ENCODE results near the gene HHIP. TPM values are rescaled to one million over a fixed set of nuclear protein-coding genes. Genes with fewer than 3 reads are reported as not detected.

The HHIP gene
- total RNA-seq, 1 experiment from 2014 or later = not detected

- Histone ChIP-seq H3K9me2 (ENCODE audit: insufficient read depth) (no peaks in the 10 kb centered on the region), H3K4me1 (ENCODE audit: control insufficient read depth in 1 of 2, insufficient read depth in 2 of 2, low read length in 2 of 2) (peaks cover 0 to 15% of the 10 kb centered on the region in 2 experiments; a peak in 3 of 4 replicates), H3K9me3 (ENCODE audit: control insufficient read depth in 1 of 2, insufficient read depth in 1 of 2, low read depth in 1 of 2, low read length in 2 of 2) (no peaks in the 10 kb centered on the region), H3K79me2 (ENCODE audit: insufficient read depth, low read length) (no peaks in the 10 kb centered on the region), H3K36me3 (ENCODE audit: control insufficient read depth in 1 of 2, insufficient read depth in 2 of 2, low read length in 2 of 2) (no peaks in the 10 kb centered on the region), H3K9ac (ENCODE audit: low read length) (no peak overlapping the region), H4K20me1 (ENCODE audit: insufficient read depth) (no peaks in the 10 kb centered on the region), H3K4me2 (ENCODE audit: low read length) (no peak overlapping the region), H3K27me3 (ENCODE audit: insufficient read depth, low read length) (no peaks in the 10 kb centered on the region), H3K27ac (ENCODE audit: low read depth, low read length) (no peak overlapping the region), H3K4me3 (replicated peaks in 1 of 2; ENCODE audit: low read depth in 1 of 2, low read length in 2 of 2) (no peak overlapping the region), H2AFZ (ENCODE audit: low read depth, low read length, poor library complexity, severe bottlenecking) (no peak overlapping the region)
- TF ChIP-seq ZFX (IDR thresholded peaks at IDR 0.05) = no peak
- CTCF ChIA-PET = no interaction called here
- POLR2A ChIA-PET = no interaction called here
- ATAC-seq (no peak), DNase-seq (ENCODE audit: low read depth, low spot score) (no peak)
- RAD21 ChIA-PET (ENCODE audit: low non-redundant PET in 1 of 2, low total read pairs in 2 of 2, uncharacterized antibody in 2 of 2, unreplicated experiment in 2 of 2) = no interaction called here
- intact Hi-C loops (cut with micrococcal nuclease) = no loop called here
- no TSS peak for BruUV-seq (replicated peaks)
Measured at GRCh38 chr4:144732584-144733428, 86.8 kb downstream of the HHIP start.

- H3K9me3 ChIP-seq (ENCODE audit: control insufficient read depth in 1 of 2, insufficient read depth in 1 of 2, low read depth in 1 of 2, low read length in 2 of 2) = no peaks in the 10 kb centered on the region
- H3K4me3 ChIP-seq (replicated peaks in 1 of 2; ENCODE audit: low read depth in 1 of 2, low read length in 2 of 2) = no peak overlapping the region
- H3K4me2 ChIP-seq (ENCODE audit: low read length) = no peak overlapping the region
- H3K27me3 ChIP-seq (ENCODE audit: insufficient read depth, low read length) = no peaks in the 10 kb centered on the region
- H3K36me3 ChIP-seq (ENCODE audit: control insufficient read depth in 1 of 2, insufficient read depth in 2 of 2, low read length in 2 of 2) = no peaks in the 10 kb centered on the region
- intact Hi-C loops (cut with micrococcal nuclease) = no loop called here
- DNase-seq (ENCODE audit: low read depth, low spot score) = no peak
- RAD21 ChIA-PET (ENCODE audit: low non-redundant PET in 1 of 2, low total read pairs in 2 of 2, uncharacterized antibody in 2 of 2, unreplicated experiment in 2 of 2) = no interaction called here
- no peak overlapping the region for H3K27ac ChIP-seq (ENCODE audit: low read depth, low read length)
- no peaks in the 10 kb centered on the region for H3K79me2 ChIP-seq (ENCODE audit: insufficient read depth, low read length)
- ATAC-seq = no peak
- H3K4me1 ChIP-seq (ENCODE audit: control insufficient read depth in 1 of 2, insufficient read depth in 2 of 2, low read length in 2 of 2) = peaks cover 0 to 15% of the 10 kb centered on the region in 2 experiments; a peak in 3 of 4 replicates
- no peaks in the 10 kb centered on the region for H4K20me1 ChIP-seq (ENCODE audit: insufficient read depth)
- TF ChIP-seq SP1 (IDR thresholded peaks at IDR 0.05; ENCODE audit: low read depth) = no peak
- TF ChIP-seq REST (IDR thresholded peaks at IDR 0.05; ENCODE audit: low read depth) = no peak
- no peak for TF ChIP-seq RAD21 (IDR thresholded peaks at IDR 0.05; ENCODE audit: low read depth)
- TF ChIP-seq POLR2AphosphoS5 (IDR thresholded peaks at IDR 0.05; ENCODE audit: low read depth, low read length) = no peak
- no peak for TF ChIP-seq ZNF274 (IDR thresholded peaks at IDR 0.05; ENCODE audit: low read depth, low read length)
- no peak for TF ChIP-seq ATF3 (IDR thresholded peaks at IDR 0.05)
- TF ChIP-seq ZFX (IDR thresholded peaks at IDR 0.05) = no peak
- no peak for TF ChIP-seq JUND (IDR thresholded peaks at IDR 0.05)
- TF ChIP-seq FOSL1 (IDR thresholded peaks at IDR 0.05; ENCODE audit: low read depth) = no peak
- TF ChIP-seq EZH2 (IDR thresholded peaks at IDR 0.05) = no peak
- TF ChIP-seq SRF (IDR thresholded peaks at IDR 0.05; ENCODE audit: low read depth) = no peak
- no peak for TF ChIP-seq YY1 (IDR thresholded peaks at IDR 0.05; ENCODE audit: extremely low read depth, insufficient replicate concordance, low read depth, low read length)
- no peak for TF ChIP-seq CEBPB (IDR thresholded peaks at IDR 0.05; ENCODE audit: low read depth)
- H3K9me2 ChIP-seq (ENCODE audit: insufficient read depth) = no peaks in the 10 kb centered on the region
- H2AFZ ChIP-seq (ENCODE audit: low read depth, low read length, poor library complexity, severe bottlenecking) = no peak overlapping the region
- CTCF ChIA-PET = no interaction called here
- POLR2A ChIA-PET = no interaction called here
- H3K9ac ChIP-seq (ENCODE audit: low read length) = no peak overlapping the region
- no TSS peak for BruUV-seq (replicated peaks)
Measured at GRCh38 chr4:144733566-144733965, 87.6 kb downstream of the HHIP start.
